ENCODE data around the gene AMMECR1.

Gene AMMECR1

DNA sequence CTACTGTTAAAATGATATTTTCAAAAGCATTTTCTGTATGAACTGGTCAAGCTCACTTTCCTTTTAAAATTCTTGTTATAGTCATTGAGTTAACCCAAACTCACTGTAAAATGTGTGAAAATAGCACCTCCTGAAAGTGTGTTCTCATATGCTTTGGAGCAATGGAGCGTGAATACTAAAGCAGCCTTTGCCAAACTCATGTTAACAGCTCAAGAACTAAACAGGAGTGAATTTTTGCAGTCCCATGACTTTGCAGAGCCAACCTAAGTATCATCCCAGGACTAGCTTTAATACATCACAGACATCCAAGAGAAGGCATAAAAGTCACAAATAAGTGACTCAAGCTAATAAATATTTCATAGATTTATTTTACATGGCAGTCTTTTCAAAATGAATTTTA lies 2.3 kb downstream of the AMMECR1 start:
- intact Hi-C loops (cut with DNase I), result loop anchor here (10.0 kb wide), 1 partner anchor 151 kb away; no protein-coding TSS in a partner anchor
- DNase-seq, result no peak

GRCh38 chrX:110311437-110312230 lies 6.3 kb downstream of the AMMECR1 start:
- no peak for DNase-seq
- intact Hi-C loops (cut with DNase I), result loop anchor here (10.0 kb wide), 1 partner anchor 147 kb away; no protein-coding TSS in a partner anchor

GRCh38 chrX:110310896-110311295 lies 7.0 kb downstream of the AMMECR1 start:
- no peak for DNase-seq
- intact Hi-C loops (cut with DNase I), result loop anchor here (10.0 kb wide), 1 partner anchor 146 kb away; no protein-coding TSS in a partner anchor

GRCh38 chrX:110310000-110310790 lies 7.7 kb downstream of the AMMECR1 start:
- DNase-seq, result no peak
- intact Hi-C loops (cut with DNase I), result loop anchor here (10.0 kb wide), 1 partner anchor 145 kb away; no protein-coding TSS in a partner anchor

- DNase-seq, result no peak
- intact Hi-C loops (cut with DNase I), result no loop called here
Observed at GRCh38 chrX:110308220-110308619, 9.7 kb downstream of the AMMECR1 start.

DNA sequence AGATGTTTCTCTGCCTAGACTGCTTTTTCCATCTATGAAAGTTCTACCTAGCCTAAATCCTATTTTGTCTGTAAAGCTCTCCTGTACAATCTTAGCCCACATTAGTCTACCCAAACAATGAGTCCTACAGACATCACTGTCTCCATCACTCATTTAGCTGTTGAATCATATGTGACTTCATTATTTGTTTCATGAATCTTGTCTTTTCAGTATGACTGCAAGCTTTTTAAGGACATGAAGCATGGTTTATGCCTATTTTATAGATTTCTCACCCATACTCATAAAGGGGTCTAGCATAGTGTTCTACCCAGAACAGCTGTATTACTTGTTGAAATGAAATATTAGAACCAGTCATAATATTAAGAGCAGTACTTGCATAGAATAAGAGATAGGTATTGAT lies 13.0 kb downstream of the AMMECR1 start:
- intact Hi-C loops (cut with DNase I), result no loop called here
- no peak for DNase-seq

DNA sequence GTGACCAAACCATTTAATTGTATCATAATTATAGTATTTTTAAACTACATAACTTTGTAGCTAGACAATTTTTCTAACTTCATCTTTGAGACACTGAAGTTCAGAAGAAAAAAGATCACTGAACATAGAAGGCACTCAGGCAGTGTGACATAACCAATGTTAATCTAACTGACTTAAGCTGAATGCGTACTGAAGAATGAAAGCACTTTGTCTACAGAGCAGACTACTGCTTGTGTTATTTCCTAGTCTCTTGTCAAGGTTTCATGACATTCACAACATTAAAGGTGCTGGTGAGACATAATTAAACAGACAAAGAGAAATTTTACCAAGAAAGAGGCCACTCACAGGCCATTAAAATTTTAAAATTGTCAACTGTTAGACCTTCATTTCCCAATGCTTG lies 13.5 kb downstream of the AMMECR1 start:
- intact Hi-C loops (cut with DNase I), result no loop called here
- no peak for DNase-seq

GRCh38 chrX:110302975-110303374 lies 14.9 kb downstream of the AMMECR1 start:
- intact Hi-C loops (cut with DNase I), result no loop called here

DNA sequence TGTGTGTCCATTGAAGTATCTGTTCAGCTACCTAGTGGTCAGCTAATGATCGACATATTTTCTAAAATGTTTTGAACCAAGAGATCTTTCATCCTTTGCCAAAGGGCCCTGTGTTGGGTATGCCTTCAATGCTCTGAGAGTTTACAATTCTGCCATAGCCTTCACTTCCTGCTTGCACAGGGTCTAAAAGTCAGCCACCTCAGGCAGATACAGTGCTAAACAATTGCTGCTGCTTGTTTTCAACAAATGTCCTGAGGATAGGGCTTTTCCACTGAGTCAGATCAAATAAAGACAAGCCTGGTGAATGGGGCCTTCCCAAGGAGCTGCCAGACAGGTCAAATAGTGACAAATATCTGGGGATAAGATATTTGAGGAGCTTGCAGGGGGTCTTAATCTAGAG lies 16.7 kb downstream of the AMMECR1 start:
- DNase-seq, result no peak
- intact Hi-C loops (cut with DNase I), result no loop called here

More at GRCh38 chrX:110302975-110303374, 14.9 kb downstream of the AMMECR1 start:
- no peak for DNase-seq

DNA sequence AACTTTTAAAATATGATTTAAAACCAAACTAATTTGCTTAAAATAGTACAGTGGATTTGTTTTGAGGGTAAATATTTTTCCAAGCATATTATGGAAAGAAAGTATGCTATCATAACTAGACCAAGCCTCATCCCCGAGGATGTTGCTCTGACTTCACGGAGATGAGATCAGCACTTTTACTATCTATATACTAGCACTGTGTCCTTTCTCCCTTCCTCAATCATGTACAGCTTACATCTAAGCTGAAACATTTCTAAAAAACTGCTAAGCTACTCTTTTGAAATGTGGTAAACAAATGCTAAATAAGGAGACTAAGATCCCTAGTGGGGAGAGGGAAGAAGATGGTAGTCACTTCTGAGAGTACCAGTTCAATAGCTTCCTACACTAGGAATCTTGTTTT lies 23.8 kb downstream of the AMMECR1 start:
- DNase-seq, result no peak
- intact Hi-C loops (cut with DNase I), result no loop called here

GRCh38 chrX:110293658-110294057 lies 24.2 kb downstream of the AMMECR1 start:
- no peak for DNase-seq
- intact Hi-C loops (cut with DNase I), result no loop called here

GRCh38 chrX:110287605-110288004 lies 30.3 kb downstream of the AMMECR1 start:
- DNase-seq, result no peak
- intact Hi-C loops (cut with DNase I), result no loop called here

GRCh38 chrX:110286106-110286505 lies 31.8 kb downstream of the AMMECR1 start:
- intact Hi-C loops (cut with DNase I), result no loop called here
- no peak for DNase-seq

DNA sequence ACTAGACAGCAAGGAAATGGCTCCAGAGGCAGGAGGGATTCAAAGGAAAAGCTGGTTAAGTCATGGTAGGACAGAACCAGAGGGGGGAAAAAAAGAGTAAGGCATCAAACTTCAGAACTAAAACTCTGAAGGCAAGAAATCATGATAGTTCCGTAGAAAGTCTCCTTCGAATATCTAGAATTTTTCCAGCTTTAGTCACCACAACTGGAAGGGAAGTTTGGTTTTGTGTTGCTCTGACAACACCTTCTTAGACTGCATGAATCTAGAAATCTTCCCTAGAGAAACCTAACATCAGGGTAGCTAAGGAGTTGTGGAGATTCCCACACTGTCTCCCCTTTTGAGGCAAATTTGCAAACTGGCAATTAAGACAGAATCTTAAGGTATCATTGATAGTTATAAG lies 33.7 kb downstream of the AMMECR1 start:
- intact Hi-C loops (cut with DNase I), result no loop called here
- no peak for DNase-seq

DNA sequence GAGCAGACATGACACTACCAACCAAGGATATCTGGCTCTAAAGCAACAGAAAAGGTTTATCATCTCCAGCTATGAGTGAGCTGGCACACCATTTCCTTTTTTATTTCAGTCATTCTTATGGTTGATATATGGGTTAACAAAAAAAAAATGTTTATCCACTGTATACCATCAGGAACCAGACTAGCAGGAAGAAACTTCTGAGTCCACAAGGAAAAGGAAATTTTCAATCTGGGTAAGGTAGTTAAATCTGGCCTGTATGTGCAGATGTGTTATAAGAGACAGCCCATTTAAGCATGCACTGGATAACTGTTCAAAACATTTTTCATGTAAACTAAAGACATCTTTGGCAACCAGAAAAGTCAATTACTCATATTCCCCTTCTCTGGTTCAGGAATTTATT lies 35.0 kb downstream of the AMMECR1 start:
- intact Hi-C loops (cut with DNase I), result no loop called here

GRCh38 chrX:110281377-110281776 lies 36.5 kb downstream of the AMMECR1 start:
- no peak for DNase-seq
- intact Hi-C loops (cut with DNase I), result no loop called here

More for the DNA sequence above, 35.0 kb downstream of the AMMECR1 start:
- DNase-seq, result no peak

- intact Hi-C loops (cut with DNase I), result no loop called here
- no peak for DNase-seq
Observed at GRCh38 chrX:110280954-110281353, 36.9 kb downstream of the AMMECR1 start.

DNA sequence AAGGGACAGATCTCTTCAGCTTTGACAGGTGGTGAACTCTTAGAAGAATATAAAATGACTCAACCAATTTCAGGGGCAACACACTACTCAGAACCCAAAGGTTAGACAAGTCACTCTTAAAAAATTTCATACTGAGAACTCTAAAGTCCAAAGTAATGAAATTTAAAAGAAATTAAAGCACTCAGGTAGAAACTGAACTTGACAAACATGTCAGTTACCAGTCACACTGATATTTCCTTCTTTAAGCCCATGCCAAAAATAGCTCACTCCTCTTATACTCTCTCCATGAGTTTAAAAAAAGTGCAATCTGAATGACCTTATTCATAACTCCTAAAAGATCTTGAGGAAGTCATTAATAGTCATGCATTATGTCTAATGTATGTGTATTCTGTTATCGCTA lies 40.3 kb downstream of the AMMECR1 start:
- intact Hi-C loops (cut with DNase I), result no loop called here
- no peak for DNase-seq

- intact Hi-C loops (cut with DNase I), result no loop called here
- DNase-seq, result no peak
Observed at GRCh38 chrX:110276778-110277177, 41.1 kb downstream of the AMMECR1 start.

DNA sequence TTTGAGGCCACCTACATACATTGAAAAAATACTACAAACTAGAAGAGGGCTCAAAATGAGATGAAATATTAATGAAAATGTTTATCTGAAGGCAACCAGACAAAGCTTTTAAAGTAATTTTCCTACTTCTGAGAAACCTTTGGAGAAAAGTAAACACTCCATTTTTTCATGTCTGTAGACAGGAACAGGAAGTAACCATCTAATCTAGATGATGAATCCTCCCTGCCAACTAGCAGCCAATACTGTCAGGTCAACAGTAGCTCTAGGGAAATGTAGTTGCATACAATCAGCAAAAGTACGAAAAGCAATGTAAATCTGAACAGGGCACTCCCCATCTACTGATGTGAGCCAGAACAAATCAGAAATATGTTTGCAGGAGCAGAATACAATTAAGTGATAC lies 49.0 kb downstream of the AMMECR1 start:
- no peak for DNase-seq
- intact Hi-C loops (cut with DNase I), result no loop called here

- intact Hi-C loops (cut with DNase I), result no loop called here
- no peak for DNase-seq
Observed at GRCh38 chrX:110268395-110268794, 49.5 kb downstream of the AMMECR1 start.

GRCh38 chrX:110267874-110268273 lies 50.0 kb downstream of the AMMECR1 start:
- intact Hi-C loops (cut with DNase I), result no loop called here
- no peak for DNase-seq

Data from posterior cingulate gyrus (tissue), 11 donors.